Fibroblast of villous mesenchyme (primary cell): Measurements from ENCODE around the gene ZC3H15. TPM values are rescaled to one million over a fixed set of nuclear protein-coding genes. Genes with fewer than 3 reads are reported as not detected.

Source experiments
- DNase-seq: peaks from one replicate; pipeline ENCODE4 v3.0.0-alpha.2; 2010; ENCODE audit warnings: low read depth
- H3K4me3 ChIP-seq: 2 replicates; pipeline ENCODE4 v1.5.1; 2011; ENCODE audit warnings: low read depth, mild to moderate bottlenecking, low read length
- total RNA-seq: library from RNA; depleted of rRNA; stranded (reverse); fragments of >200 nt; gene quantifications from 2 replicates; pipeline ENCODE4 v1.2.3, GENCODE V29; 2012
- TF ChIP-seq, protein P1 (sequence below): IDR thresholded peaks from 2 replicates; pipeline ENCODE4 v1.5.1; 2012; ENCODE audit warnings: low read depth, mild to moderate bottlenecking, low read length; ENCODE audit not compliant: insufficient read depth

The ZC3H15 gene
- total RNA-seq, 1 donor, result 84.2 TPM

DNA sequence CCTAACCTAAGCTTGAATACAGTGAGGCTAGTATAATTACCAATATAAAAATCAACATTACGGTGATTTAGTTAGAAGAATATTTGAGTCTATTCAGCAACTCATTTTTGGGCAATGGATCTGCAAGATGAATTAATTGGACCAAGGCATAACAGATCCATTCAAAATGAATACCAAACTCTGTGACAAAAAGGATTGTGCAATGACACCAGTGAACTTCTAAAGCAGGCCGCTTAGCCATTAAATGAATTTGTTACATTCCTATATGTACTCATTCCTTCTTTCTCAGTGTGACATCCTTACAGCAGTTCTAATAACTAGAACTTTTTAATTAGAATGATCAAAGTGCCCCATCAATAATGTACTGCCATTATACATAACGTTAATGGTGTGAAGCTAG, 44.3 kb downstream of the ZC3H15 start:
- DNase-seq, result no peak
- no peak overlapping the region for H3K4me3 ChIP-seq
- TF ChIP-seq, protein P1, sequence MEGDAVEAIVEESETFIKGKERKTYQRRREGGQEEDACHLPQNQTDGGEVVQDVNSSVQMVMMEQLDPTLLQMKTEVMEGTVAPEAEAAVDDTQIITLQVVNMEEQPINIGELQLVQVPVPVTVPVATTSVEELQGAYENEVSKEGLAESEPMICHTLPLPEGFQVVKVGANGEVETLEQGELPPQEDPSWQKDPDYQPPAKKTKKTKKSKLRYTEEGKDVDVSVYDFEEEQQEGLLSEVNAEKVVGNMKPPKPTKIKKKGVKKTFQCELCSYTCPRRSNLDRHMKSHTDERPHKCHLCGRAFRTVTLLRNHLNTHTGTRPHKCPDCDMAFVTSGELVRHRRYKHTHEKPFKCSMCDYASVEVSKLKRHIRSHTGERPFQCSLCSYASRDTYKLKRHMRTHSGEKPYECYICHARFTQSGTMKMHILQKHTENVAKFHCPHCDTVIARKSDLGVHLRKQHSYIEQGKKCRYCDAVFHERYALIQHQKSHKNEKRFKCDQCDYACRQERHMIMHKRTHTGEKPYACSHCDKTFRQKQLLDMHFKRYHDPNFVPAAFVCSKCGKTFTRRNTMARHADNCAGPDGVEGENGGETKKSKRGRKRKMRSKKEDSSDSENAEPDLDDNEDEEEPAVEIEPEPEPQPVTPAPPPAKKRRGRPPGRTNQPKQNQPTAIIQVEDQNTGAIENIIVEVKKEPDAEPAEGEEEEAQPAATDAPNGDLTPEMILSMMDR, result no peak

DNA sequence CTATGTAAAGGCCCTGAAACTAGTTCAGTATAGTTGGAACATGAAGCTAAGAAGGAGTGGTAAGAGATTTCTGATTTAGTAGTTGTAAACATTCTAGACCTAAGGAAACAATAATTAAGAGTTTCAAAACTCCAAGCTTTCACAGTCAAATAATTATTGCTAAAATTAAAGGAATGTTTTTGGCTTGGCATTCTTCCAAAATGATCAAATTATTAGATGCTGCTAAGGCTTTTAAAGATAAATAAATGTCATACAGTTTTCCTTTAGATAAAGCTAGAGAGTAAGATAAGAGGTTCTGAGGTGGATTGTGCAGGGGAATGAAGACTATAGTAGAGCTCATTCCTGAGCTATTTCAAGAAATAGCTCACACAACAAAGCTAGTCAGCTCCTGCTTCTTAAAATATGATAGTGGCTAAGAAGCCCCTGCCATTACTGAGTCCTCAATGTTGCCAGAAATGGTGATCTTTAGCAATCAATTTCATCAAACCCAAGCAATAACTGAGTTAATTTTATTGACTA, 45.3 kb downstream of the ZC3H15 start:
- TF ChIP-seq, protein P1, result no peak
- no peak overlapping the region for H3K4me3 ChIP-seq
- DNase-seq, result peak; percentile 24

DNA sequence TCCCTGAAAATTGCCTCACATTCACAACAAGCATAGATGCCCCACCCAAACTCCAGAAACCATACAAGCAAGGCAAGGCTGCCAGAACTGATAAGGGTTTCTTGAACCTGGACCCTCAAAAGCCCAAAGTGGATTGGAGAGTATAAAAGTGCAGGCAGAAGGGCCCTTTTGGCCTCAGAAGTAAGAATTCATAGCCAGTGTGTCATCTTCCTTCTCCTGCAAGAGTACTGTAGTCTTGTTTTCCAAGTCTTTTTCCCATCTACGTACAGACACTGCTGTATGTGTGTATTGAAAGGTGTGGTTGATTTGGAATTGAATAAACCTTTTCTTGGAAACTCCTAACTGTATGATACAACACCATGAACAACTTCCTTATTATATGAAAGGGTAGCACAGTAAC, 46.8 kb downstream of the ZC3H15 start:
- no peak overlapping the region for H3K4me3 ChIP-seq
- TF ChIP-seq, protein P1, result no peak
- no peak for DNase-seq

DNA sequence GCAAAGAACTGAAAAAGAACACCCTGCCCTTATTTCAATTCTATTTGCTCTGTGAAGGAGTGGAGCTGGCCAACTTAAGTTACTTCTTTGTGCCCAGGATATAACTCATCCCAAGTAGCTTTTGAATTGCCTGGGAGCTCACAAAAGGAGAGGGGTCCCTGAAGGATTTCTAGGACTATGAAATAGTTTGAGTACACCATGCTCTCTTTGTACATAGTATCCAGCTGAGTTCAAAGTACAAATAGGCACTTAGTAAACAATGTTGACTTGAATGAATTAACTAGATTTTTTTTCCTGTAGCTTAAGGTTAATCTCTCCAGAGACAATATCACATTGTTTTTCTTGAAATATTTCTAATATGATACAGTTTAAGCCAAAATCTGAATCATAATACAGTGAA, 47.7 kb downstream of the ZC3H15 start:
- H3K4me3 ChIP-seq, result no peak overlapping the region
- DNase-seq, result no peak
- TF ChIP-seq, protein P1, result no peak

DNA sequence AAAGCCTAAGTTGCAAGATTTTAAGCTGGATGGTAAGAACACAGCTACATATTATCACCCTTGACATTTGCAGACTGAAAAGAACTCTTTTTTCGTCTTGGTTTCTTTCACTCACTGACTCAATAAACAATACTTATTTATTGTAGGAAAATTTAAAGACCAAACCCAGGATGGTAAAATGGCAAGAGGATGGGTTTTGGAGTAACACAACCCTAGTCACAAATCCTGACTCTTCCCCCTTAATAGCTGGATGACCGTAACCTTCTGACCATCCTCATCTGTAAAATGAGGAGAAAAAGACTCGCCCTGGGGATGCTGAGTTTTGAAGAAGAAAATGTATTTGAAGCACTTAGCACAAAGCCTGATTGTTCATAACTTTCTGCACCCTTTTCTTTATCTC, 48.3 kb downstream of the ZC3H15 start:
- no peak for DNase-seq
- TF ChIP-seq, protein P1, result no peak
- no peak overlapping the region for H3K4me3 ChIP-seq

DNA sequence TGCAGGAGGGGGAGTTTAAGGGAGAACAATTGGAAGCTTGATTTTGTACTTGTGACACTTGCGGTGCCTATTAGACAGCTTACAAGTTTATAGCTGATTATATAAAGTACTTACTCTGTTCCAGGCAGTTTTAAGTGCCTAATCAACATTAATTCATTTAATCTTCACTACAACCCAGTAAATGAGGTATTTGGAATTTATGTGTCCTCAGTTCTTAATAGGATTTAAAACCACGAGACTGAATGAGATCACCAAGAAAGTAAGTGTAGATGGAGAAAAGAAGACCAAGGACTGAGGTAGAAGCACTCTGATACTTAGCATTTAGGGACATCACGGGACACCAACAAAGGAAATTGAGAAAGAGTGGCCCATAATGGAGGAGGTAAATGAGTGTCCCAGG, 49.8 kb downstream of the ZC3H15 start:
- no peak for DNase-seq
- no peak overlapping the region for H3K4me3 ChIP-seq
- TF ChIP-seq, protein P1, result no peak

DNA sequence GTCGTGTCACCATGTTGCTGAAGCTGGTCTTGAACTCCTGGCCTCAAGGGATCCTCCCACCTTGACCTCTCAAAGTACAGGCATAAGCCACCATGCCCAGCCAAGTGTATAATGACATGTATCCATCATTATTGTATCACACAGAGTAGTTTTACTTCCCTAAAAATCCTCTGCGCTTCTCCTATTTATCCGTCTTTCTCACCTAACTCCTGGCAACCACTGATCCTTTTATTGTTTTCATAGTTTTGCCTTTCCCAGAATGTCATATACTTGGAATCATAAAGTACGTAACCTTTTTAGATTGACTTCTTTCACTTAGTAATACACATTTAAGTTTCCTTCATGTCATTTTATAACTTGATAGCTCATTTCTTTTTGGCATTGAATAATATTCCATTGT, 51.0 kb downstream of the ZC3H15 start:
- TF ChIP-seq, protein P1, result no peak
- no peak for DNase-seq
- no peak overlapping the region for H3K4me3 ChIP-seq
